MCF 10A (cell line): Measurements from ENCODE around the gene PITHD1. TPM values are rescaled to one million over a fixed set of nuclear protein-coding genes. Genes with fewer than 3 reads are reported as not detected.
A peak's percentile ranks its signal among the peaks of the same experiment; 100 is the strongest.

Experiments
- BruUV-seq: library from RNA; stranded (reverse); fragments of 400-500 nt; replicated peaks from 2 replicates; lab custom pipeline; 2021; lab: Mats Ljungman, UMichigan
- CTCF ChIA-PET: fragments of 300-600 bp; sonication (Branson Sonifier 250); formaldehyde crosslinking; extraction: SDS; loops from one replicate; lab custom pipeline; 2021; ENCODE audit warnings: antibody characterized with exemption, inconsistent platforms; lab: Yijun Ruan, JAX
- POLR2A ChIA-PET: fragments of 300-600, 350-650 bp; sonication (Branson Sonifier 250); formaldehyde crosslinking; extraction: SDS; loops from one replicate; lab custom pipeline; 2020; ENCODE audit warnings: antibody characterized with exemption, inconsistent platforms; lab: Yijun Ruan, JAX
- DNase-seq: peaks from one replicate; pipeline ENCODE4 v3.0.0-alpha.2; 2018; ENCODE audit not compliant: unreplicated experiment
- H3K27ac Mint-ChIP-seq: one replicate; pipeline ENCODE4 v1.8.0; 2022; ENCODE audit warnings: mild to moderate bottlenecking, low read depth, mixed read lengths; ENCODE audit not compliant: unreplicated experiment
- H3K27me3 Mint-ChIP-seq: one replicate; pipeline ENCODE4 v1.8.0; 2022; ENCODE audit warnings: mixed read lengths; ENCODE audit not compliant: insufficient read depth, unreplicated experiment
- H3K36me3 Mint-ChIP-seq: one replicate; pipeline ENCODE4 v1.8.0; 2022; ENCODE audit warnings: mild to moderate bottlenecking, moderate library complexity, mixed read lengths; ENCODE audit not compliant: insufficient read depth, unreplicated experiment
- H3K4me1 Mint-ChIP-seq: one replicate; pipeline ENCODE4 v1.8.0; 2022; ENCODE audit warnings: mixed read lengths; ENCODE audit not compliant: insufficient read depth, unreplicated experiment
- H3K4me3 Mint-ChIP-seq: one replicate; pipeline ENCODE4 v1.8.0; 2022; ENCODE audit warnings: mild to moderate bottlenecking, moderate library complexity, mixed read lengths; ENCODE audit not compliant: unreplicated experiment
- H3K9me3 Mint-ChIP-seq: one replicate; pipeline ENCODE4 v1.8.0; 2022; ENCODE audit warnings: mixed read lengths; ENCODE audit not compliant: unreplicated experiment
- intact Hi-C: fragments of 100-400 bp; cut with micrococcal nuclease; formaldehyde crosslinking; loops from 2 replicates; pipeline ENCODE4 v1.14.1; 2022
- total RNA-seq: library from RNA; stranded (reverse); gene quantifications from 2 replicates; pipeline ENCODE4 v1.2.3, GENCODE V29; 2022
- TF ChIP-seq, protein P1 (sequence below): fragments of 200-600 bp; IDR thresholded peaks from one replicate; pipeline ENCODE4 v1.8.0; 2022; ENCODE audit warnings: antibody characterized with exemption, mild to moderate bottlenecking; ENCODE audit not compliant: unreplicated experiment

The PITHD1 gene
- total RNA-seq, 1 experiment from 2014 or later, result 37.8 TPM

DNA sequence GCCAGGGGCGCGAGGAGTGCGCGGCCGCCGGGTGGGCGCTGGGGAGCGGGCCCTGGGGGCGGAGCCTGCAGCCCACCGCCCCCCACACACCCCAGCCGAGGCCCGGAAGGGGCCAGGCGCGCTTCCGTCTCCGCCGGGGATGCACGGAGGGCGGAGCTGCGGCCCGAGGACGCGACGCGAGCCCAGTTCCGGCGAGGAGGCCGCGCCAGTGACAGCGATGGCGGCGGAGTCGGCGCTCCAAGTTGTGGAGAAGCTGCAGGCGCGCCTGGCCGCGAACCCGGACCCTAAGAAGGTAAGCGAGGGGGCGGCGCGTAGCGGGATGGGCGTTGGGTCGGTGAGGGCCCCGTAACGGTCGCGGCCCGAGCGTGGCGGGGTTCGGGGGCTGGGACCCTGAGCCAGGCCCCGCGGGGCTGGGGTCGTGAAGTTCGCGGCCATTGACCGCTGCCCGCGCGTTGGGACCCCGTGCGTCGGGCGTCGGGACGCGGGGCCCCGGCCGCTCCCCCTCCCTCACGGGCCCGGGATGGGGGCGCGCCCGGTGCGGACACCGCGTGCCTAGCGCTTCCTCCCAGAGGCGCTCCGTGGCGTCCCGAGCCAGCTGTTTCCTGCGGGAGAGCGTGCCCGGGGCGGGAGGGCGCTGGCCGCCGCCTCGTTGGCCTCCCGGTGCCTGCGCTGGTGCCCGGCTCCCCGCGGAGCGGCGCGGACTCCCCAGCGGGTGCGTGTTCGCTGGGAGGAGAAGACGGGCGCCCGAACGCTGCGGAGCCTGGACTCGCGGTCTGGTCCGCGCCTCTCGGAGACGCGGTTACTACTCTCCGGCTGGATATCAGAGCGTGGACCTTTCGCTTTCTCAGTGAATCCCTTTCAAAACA lies 34.7 kb upstream of the PITHD1 start, which contains the start of gene ELOA:
Gene ELOA, plus strand, starts transcription at position 185 of the 866 bp plus-strand sequence. Its CDS starts 33 bp downstream, at position 218.
- TF ChIP-seq, protein P1, sequence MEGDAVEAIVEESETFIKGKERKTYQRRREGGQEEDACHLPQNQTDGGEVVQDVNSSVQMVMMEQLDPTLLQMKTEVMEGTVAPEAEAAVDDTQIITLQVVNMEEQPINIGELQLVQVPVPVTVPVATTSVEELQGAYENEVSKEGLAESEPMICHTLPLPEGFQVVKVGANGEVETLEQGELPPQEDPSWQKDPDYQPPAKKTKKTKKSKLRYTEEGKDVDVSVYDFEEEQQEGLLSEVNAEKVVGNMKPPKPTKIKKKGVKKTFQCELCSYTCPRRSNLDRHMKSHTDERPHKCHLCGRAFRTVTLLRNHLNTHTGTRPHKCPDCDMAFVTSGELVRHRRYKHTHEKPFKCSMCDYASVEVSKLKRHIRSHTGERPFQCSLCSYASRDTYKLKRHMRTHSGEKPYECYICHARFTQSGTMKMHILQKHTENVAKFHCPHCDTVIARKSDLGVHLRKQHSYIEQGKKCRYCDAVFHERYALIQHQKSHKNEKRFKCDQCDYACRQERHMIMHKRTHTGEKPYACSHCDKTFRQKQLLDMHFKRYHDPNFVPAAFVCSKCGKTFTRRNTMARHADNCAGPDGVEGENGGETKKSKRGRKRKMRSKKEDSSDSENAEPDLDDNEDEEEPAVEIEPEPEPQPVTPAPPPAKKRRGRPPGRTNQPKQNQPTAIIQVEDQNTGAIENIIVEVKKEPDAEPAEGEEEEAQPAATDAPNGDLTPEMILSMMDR, result no peak
- no TSS peak for BruUV-seq
- H3K27ac Mint-ChIP-seq, result peak within 1 kb of the TSS; percentile 86
- ChIA-PET POLR2A (interaction anchor here (0.6 to 7.5 kb wide), 33 partner anchors 8 to 761 kb away, joined by 3 to 95 read pairs (median 5); partner anchors contain the start of genes GALE, ID3, LYPLA2 and PITHD1), CTCF (interaction anchor here (0.6 to 1.7 kb wide), 4 partner anchors 10 to 480 kb away, joined by 3 to 4 read pairs (median 4); partner anchors contain the start of gene GALE)
- H3K4me3 Mint-ChIP-seq, result peak within 1 kb of the TSS; percentile 83
- no peaks in the 10 kb centered on the region for H3K9me3 Mint-ChIP-seq
- intact Hi-C loops, result loop anchor here (2.0 to 5.0 kb wide), 2 partner anchors 53 to 201 kb away; partner anchors contain the start of gene RPL11
- H3K36me3 Mint-ChIP-seq, result peaks cover 24% of the 10 kb centered on the region
- H3K27me3 Mint-ChIP-seq, result no peaks in the 10 kb centered on the region
- DNase-seq, result peak; percentile 58
- peaks cover 35% of the 10 kb centered on the region for H3K4me1 Mint-ChIP-seq

DNA sequence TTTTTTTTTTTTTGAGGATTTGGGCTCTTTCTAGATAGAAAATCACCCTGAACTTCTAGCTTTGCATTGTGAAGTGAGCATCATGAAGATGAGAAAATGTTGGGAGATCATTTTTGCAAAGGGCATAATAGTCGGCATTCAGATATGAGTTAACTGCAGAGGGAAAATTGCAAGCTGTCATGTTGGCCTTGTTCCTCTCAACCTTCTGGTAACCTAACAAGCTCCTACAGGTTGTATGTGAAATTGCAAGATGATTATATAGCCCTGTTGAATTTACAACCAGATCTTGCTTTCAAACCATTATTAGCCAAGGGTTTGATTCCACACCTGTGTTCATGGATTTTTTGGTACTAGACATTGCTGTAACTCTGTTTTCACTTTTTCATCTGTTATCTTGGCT lies 32.7 kb upstream of the PITHD1 start:
- DNase-seq, result peak; percentile 52
- Mint-ChIP-seq H3K9me3 (no peaks in the 10 kb centered on the region), H3K4me1 (peaks cover 35% of the 10 kb centered on the region), H3K27me3 (no peaks in the 10 kb centered on the region), H3K4me3 (peak overlapping the region; percentile 83), H3K27ac (no peak overlapping the region), H3K36me3 (peaks cover 35% of the 10 kb centered on the region)
- ChIA-PET POLR2A (interaction anchor here (0.6 to 7.5 kb wide), 10 partner anchors 12 to 206 kb away, joined by 3 to 95 read pairs (median 8); partner anchors contain the start of genes PITHD1 and RPL11), CTCF (interaction anchor here (1.3 to 1.6 kb wide), 2 partner anchors 26 to 29 kb away, joined by 3 to 7 read pairs; no protein-coding TSS in a partner anchor)
- BruUV-seq, result no TSS peak
- TF ChIP-seq, protein P1, result peak; percentile 28
- intact Hi-C loops, result loop anchor here (2.0 kb wide), 1 partner anchor 55 kb away; the partner anchor contains the start of gene RPL11

DNA sequence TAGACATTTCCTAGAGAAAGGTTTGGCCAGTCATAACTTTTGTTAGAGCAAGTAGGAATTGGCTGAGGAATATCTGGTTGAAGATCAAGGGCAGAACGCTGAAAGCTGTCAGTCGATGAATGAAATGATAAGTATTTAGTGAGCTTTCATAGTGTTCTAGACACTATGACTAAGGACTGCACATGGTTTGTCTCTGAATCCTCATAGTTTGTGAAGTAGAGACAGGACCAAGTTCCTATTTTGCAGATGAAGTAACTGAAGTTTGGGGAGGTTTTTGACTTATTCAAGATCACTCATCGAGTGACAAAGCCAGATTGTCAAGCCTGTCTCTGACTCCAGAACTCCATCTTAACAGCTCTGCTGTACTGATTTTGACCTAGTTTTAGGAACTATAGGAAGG lies 30.2 kb upstream of the PITHD1 start:
- TF ChIP-seq, protein P1, result no peak
- Mint-ChIP-seq H3K27me3 (no peaks in the 10 kb centered on the region), H3K9me3 (no peaks in the 10 kb centered on the region), H3K36me3 (peaks cover 60% of the 10 kb centered on the region), H3K4me3 (no peak overlapping the region), H3K4me1 (peaks cover 23% of the 10 kb centered on the region), H3K27ac (no peak overlapping the region)
- ChIA-PET POLR2A (interaction anchor here (0.6 to 7.5 kb wide), 3 partner anchors 10 to 55 kb away, joined by 3 to 95 read pairs (median 4); partner anchors contain the start of gene RPL11), CTCF (interaction anchor here (1.5 kb wide), 1 partner anchor 31 kb away, joined by 3 read pairs; no protein-coding TSS in a partner anchor)
- intact Hi-C loops, result no loop called here
- DNase-seq, result no peak
- no TSS peak for BruUV-seq
